AG08395 (cell line): ENCODE measurements around the gene ASPDH.

Experiments
- DNase-seq: peaks from one replicate; pipeline ENCODE4 v3.0.0; 2012; ENCODE audit warnings: mixed read lengths, low spot score

Gene ASPDH

DNA sequence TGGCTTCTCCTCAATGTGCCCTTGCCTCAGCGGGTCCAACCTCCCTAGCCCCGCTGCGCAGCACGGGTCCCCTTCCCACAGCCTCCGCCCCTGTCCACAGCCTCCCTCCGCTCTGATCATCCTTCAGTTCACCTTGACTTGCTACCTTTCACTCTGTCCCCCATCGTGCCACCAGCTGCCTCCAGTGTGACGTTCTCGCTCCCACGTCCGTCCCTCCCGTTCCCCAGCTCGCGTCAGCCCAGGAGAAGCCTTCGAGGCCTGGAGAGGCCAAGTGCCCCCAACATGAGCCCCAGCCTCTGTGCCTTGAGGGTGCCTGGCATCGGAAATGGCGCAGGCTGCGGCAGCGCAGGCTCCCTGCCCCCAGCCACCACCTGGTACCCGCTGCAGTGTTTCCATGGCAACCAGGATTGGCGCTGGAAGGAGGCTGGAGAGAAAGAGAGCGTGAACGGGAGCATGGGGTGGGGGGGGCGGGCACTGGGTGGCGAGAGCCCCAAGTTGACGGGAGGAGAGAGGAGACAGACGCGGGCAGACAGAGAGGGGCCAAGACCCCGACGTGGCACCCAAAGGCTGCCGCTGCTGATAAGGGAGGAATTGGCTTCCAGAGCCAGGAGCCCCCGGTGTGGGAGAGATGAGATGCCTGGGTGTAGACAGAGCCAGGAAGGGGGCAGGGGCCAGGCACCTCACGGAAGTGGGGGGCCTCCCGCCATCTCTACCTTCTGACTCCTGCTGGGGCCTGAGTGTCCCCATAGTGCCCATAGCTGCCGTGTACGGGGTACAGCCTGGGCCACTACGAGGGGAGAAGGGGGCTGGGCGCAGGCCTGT, 844 bp upstream of the ASPDH start:
- DNase-seq: no peak

DNA sequence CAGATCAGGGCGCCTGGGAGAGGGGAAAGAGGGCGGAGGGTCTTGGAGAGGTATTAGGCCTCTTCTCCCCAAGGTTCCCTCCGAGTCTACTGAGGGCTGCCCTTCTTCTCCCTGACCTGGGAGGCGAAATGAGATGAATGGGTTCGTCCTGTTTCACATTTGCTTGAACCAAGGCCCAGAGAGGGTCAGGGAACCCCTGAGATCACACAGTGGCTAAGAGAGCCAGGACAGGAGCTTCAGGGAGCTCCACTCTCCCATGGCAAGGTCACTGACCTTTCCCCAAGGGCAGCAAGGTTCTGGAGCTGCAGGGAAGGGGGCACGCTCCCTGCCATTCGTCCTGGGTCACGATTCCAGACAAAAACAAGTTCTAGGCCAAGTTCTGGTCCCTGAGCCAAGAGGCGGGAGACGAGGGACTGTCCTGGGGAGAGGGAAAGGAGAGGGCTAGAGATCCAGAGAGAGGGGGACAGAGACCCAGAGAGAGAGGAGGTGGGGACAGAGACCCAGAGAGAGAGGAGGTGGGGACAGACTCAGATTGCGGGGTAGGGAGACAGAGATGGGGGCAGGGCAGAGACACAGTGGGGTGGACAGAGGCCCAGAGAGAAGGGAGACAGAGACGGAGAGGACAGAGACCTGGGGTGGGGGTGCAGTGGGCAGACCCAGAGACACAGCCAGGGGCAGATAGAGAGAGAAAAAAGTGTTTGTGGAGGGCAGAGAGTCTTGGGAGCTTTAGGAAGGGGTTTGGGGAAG, 541 bp downstream of the ASPDH start:
- no peak for DNase-seq

DNA sequence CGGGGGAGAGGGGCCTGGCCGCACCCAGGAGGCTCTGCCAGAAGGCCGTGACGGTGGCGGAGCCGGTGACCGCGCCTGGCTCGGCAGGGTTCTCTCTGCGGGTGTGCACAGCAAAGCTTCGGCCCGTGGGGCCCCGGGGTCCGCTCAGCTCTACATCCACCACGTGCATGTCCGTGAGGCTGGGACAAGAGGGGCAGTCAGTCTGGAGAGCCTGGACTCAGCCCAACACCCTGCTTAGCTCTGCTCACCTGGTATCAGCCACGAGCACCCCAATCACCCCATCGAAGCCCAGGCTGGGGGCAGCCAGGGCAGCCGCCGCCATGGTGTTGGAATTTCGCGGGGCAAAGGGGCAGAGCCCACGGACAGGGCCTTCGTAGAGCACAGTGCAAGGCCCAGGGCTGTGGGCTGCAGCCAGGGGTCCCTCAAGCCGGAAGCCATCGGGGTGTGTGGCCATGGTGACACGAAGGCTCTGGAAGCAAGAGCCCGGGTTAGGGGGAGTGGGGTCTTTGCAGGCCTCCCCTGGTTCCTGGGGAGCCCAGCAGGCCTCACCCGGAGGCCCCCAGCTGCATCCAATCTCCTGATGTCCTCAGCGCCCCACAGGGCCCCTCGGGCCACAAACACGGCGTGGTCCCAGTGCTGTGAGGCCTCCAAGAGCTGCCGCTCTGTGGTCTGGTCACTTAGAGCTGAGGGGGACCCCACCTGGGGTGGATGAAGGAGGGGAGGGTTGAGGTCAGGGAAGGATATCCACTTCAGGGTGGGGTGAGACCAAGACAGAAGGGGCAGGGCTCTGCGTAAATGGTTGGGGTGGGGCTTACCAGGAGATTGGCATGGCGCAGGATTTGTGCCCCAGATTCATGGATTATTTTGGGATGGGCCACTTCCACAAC, 1.4 kb downstream of the ASPDH start:
- no peak for DNase-seq

DNA sequence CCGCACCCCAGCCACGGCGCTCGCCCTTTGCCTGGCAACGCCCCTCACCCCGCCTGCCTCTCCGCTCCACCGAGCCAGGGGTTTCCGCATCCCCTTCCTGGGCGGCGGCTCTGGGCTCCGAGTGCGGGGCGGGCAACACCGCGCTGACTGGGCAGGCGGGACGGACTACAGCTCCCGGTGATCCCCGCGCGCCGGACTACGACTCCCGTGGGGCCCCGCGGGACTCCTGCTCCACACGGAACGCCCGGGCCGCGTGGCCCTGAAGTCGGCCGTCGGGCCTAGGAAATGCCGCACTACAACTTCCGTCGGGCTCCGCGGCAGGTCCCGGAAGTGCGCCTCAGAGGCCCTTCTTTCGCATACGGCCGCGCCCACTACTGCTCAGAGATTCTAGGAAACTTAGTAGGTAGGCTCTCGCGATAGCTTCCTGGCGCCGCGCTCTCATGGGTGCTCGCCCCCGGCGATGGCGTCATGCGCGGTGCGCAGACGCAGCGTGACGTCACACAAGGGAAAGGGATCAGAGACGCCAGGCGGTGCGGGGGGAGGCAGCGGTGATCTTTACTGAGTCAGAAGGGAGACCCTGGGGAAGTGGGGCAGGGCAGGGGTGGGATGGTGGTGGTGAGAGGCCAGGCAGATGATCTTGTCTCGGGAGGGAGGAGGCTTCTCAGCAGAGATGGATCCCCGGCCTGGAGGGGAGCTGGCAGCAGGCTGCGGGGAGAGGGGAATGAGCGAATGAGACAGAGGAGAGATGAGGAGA, 2.5 kb downstream of the ASPDH start, which contains the start of gene JOSD2:
Gene JOSD2, minus strand, starts transcription at position 123 of the 754 bp plus-strand sequence. CDS start 760 bp downstream, outside the sequence.
- peak; percentile 98 for DNase-seq

DNA sequence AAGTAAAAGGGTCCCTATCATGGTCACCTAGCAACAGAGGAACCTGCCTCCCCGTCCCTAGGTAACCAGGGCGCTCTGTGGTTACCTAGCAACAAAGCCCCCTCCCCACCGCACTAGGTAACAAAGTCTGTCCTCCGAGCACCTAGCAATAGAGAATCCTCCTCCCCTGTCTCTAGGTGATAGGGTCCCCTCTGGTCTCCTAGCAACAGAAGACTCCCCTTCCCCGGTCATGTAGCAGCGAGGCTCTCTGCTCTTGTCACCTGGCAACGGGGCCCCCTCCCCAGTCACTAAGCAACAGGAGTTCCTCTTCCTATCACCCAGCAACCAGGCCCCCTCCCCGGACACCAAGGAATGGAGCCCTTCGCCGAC, 3.0 kb downstream of the ASPDH start:
- peak; percentile 8 for DNase-seq

DNA sequence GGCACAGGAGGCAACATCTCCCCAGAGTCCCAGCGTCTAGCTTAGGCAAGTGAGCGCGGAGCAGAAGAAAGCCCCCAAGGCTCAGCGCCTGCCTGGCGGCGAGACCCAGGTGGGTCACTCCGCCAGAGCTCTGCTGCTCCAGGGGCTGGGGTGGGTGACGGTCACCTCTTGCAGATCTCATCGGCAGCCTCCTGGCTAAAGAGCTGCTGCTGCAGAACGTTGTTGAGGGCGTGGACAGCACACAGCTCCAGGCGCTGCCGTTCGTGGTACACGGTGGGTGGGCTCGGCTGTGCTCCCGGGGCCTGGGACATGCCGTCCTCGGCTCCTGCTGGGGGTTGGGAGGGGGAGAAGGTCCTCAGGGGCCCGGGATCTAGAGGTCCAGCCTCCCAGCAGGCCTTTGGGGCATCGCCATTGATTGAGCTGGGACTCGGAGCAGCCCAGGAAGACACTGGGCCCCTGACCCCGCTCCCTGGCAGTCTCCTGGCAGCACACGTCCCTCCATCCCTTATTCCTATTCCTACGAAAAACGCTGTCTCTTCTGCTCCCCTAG, 3.5 kb downstream of the ASPDH start:
- peak; percentile 23 for DNase-seq

DNA sequence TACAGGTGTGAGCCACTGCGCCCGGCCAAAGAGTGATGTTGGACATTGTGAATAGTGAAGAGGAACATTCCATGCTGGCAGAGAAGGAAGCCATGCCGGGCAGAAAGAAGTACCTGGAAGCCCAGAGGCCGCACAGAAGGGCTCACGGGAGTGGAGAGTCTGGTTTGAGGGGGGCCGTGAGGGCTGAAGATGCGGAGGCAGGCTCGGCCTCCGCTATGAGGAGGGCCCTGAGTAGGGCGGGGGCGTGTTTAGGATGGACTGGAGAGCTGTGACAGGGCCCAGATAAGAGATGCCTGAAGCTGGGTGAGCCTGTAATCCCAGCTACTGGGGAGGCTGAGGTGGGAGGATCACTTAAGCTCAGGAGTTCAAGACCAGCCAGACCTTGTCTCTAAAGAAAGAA, 4.3 kb downstream of the ASPDH start:
- DNase-seq: no peak

DNA sequence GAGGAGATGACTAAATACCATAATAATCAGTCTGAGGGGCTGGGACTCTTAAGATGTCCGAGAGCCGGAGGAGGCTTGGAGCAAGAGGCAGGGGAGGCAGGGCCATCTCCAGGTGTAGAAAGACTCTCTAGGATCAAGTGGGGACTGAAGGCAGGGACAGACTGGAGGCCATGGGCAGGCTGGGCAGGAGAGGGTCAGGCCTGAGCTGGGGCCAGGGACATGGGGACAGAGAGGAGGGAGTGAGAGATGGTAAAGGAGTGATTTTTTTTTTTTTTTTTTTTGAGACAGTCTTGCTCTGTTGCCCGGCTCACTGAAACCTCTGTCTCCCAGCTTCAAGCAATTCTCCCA, 4.9 kb downstream of the ASPDH start:
- DNase-seq: no peak

DNA sequence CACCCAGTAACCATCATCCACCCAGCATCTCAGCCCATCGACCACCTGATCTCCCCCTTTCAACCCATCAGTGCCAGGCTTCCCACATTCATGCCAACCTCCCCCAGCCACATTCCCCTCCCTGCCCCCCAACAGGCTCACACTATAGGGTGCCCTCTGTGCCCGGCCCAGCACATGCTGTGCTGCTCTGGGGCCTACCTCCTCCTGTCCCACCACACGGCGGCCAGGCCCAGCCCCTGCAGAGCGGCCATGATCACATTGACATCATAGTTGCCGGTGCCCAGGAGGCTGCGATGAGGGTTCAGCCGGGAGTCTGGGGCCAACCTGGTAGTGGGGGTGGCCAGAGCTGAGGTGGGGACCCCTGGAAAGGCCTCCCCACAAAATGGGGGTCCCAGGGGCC, 6.3 kb downstream of the ASPDH start:
- DNase-seq: no peak

DNA sequence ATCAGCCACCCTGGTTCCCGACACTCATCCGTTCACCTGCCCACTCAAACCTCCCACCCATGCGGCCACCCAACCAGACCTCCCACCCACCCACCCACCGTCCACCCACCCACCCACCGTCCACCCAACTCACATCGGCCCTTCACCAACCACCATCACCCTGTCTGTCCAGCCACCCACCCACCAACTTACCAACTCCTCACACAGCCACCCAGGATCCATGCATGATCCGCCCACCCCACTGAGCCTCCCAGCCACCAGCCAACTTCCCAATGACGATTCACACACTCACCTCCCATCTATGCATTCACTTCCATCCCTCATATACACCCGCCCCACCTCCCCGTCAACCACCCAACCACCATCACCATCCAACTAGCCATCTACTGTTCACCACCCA, 7.0 kb downstream of the ASPDH start:
- DNase-seq: no peak

DNA sequence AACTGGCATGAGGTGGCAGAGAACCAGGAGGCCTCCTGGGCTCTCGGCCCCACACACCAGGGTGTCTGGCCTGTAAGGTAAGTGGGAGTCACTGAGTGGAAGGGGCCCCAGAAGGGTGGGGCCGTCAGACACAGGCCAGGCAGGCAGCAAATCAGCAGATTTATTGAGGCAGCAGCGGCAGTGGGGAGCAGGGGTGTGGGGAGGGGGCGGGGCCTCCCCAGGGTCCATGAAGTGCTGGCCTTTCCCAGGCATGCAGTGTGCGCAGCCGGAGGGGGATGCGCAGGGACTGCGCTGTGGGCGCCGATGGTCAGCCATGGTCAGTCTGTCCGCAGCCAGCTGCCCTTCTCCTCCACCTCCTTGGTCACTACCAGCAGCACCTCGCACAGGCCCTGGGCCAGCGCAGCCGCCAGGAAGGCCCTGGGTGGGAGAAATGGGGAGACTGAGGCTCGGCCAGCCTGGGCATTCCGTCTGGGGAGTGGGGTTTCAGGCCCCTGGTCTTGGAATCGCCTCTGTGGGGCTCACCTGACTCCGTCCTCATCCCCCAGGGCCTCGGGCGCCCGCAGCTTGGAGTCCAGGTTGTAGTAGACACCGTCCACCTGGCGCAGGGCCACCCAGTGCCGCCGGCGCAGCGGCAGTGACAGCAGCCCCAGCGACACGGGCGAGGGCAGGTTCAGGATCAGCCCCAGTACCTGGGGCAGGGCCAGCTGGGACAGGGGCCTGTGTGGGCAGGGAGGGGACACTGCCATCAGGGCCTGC, 7.7 kb downstream of the ASPDH start:
- no peak for DNase-seq

DNA sequence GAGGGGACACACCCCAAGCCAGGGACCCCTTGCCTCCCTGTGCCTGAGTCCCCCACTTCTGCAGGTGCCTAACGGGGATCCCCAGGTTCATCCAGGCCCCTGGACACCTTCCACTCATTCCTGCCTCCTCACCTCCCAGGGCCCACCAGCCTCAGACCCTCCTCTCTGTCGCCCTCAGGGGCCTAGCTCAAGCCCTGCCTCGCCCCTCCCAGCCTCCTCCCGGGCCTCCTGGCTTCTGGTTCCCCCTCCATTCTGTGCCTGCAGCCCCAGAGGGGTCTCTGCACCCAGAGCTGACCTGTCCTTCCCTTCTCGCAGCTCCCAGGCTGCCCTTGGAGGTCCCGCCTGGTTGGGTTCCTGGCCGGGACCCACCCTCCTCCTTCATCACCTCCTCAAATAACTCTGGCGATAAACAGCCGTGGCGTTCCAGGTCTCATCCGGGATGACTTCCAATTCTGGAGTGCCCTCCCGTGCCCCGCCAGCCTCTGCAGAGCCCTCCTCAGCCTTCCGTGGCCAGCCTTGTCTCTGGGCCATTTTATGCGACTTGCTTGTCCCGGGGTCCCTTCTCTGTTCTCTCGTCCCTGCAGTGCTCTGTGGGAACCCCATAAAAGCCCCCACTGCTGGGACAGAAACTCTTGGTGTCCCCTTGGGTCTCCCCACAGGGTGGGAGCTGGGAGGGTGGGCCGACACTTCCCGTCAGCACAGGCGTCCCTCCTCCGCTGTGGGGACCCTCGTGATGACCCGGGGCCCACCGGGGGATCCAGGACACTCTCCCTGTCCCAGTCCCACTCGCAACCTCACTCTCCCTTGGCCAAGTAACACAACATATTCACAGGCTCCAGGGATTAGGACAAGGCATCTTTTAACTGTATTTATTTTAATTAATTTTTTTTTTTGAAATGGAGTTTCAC, 11.9 kb downstream of the ASPDH start:
- no peak for DNase-seq

DNA sequence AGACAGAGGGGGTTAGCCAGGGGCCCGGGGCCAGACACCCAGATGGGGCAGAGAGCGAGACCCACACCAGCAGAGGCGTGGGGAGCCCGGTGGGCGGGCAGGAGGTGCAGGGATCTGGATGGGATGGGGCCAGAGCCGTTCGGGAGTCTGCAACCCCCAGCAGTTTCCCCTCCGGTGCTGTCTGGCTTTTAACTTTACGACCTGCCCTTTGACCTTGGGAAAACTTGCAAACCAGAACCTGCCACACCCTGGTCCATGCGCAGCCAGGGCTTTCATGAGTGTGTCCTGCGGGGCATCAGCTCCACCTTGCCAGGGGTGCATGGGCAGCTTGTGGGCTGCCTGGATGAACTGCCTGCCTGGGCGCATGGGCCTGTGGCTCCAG, 12.5 kb downstream of the ASPDH start:
- DNase-seq: no peak

DNA sequence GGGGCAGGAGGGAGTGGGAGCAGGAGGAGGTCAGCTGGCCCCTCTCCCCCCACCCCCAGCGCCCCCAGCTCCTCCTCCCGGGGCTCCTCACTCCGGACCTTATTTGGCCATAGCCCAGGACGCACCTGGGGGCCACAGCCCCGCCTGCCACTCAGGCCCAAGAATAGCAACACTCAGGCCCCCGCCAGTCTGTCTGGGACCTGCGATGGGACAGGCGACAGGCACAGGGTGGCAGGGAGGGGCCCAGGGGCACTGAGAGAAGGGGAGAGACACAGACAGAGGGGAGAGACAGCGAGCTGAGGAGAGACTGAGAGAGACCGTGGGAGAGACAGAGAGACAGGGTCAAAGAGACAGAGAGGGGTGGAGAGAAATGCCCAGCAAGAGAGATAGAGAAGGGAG, 13.0 kb downstream of the ASPDH start:
- DNase-seq: no peak

DNA sequence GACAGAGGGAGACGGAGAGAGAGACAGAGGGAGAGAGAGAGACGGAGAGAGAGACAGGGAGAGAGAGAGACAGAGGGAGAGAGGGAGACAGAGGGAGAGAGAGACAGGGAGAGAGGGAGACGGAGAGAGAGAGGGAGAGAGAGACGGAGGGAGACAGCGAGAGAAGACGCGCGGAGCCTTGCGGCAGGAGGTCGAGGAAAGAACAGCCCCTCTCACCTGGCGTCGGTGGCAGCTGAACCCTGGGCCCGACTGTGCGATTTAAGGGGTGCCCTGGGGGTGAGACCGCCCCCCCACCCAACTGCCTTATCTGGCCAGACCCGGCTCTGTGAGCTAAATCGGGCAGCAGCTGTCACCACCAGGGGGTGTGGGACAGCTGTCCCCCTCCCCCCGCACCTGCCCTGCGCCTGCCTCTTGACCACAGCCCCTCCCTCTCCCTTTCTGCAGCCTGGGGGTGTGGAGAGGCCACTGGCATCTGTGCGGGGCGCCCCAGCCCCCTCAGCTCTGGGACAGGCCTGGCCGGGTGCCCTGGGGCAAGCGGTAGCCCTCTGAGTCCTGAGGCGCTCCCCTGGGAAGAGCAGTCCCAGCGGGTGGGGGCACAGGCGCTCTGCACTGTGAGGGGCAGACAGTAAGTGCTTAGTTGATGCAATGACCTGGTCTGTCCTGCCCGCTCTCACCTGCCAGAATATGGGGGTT, 13.5 kb downstream of the ASPDH start:
- no peak for DNase-seq

DNA sequence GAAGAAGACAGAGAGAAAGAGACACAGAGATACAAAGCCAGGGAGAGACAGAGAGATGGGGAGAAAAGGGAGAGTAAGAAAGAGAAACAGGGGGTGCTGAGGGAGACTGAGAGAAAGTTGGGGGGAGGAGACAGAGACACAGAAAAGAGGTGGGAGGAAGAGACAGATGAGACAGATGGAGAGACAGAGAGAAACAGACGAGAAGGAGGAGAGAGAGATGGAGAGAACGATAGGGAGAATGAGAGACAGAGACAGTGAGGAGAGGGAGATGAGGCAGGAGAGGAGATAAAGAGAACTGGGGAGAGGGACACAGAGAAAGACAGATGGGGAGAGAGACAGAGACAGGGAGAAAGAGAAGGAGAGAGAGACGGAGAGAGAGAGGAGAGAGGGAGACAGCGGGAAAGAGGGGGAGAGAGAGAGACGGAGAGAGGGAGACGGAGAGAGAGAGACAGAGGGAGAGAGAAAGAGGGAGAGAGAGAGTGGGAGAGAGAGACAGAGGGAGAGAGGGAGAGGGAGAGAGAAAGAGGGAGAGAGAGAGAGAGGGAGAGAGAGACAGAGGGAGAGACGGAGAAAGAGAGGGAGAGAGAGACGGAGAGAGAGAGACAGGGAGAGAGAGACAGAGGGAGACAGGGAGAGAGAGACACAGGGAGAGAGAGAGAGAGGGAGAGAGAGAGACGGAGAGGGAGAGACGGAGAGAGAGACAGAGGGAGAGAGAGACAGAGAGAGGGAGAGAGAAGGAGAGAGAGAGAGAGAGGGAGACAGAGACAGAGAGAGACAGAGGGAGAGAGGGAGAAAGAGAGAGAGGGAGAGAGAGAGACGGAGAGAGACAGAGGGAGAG, 15.3 kb downstream of the ASPDH start:
- DNase-seq: no peak

DNA sequence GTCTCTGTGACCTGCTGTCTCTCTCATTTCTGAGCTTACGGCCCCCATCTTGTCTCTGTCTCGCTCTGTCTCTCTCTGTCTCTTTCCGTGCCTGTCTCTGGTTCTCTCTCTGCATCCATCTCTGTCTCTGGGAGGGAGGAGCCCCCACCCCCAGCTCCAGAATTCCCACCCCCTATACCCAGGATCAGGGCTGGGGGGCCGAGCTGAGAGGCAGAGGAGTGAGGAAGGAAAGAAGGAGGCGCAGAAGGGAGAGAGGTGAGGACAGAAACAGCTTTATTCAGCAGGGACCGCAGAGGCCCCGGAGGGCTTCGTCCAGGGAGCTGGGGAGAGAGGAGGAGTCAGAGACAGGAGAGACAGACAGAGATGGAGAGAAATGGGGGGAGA, 16.7 kb downstream of the ASPDH start:
- DNase-seq: no peak
